Body of pancreas (tissue), 4 donors: ENCODE data around the gene VMP1.

ENCODE experiments used
- CTCF ChIP-seq, 7 experiments: fragments of 450-650 bp in 4 of 7; fragments of 200-600 bp in 3 of 7; sonication (generic) in 3 of 7; IDR thresholded peaks; one replicate each; pipeline ENCODE4 v1.5.1; 2016 to 2019; ENCODE audit warnings: antibody characterized with exemption in 7 of 7
- POLR2A ChIP-seq, 3 donors: fragments of 450-650 bp; IDR thresholded peaks; one replicate each; pipeline ENCODE4 v1.6.1; 2016; ENCODE audit warnings: antibody characterized with exemption in 3 of 3, mild to moderate bottlenecking in 2 of 3

DNA sequence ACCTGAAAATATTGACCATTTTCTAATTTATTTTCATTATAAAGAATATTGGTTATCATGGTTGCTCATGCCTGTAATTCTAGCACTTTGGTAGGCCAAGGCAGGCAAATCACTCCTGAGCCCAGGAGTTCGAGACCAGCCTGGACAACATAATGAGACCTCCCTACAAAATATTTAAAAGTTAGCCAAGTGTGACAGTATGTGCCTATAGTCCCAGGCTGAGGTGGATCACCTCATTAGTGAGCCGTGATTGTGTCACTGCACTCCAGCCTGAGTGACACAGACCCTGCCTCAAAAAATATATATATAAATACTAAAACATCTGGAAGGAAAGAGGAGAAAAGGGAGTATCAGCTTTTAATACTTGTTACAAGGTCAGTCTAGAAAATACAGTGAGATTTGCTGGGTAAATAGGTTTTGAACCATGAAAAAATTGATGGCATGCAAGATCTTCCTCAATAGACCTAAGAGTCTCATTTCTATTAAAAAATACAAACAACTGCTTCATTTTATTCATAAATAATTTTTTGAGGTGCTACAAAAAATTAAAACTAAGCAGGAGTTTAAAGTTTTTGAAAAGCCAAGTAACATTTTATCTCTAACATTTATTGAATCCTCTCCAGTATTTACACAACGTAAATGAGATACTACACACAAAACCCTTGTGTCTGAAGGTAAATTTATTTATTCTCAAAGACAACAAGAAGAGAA lies 137.6 kb downstream of the VMP1 start:
- TF ChIP-seq CTCF (IDR thresholded peaks at IDR 0.05) = no peak
- TF ChIP-seq POLR2A (IDR thresholded peaks at IDR 0.05) = peak in 1 of 3 donors; percentile 21
